ENCODE results near the gene RLIM.

Gene RLIM

GRCh38 chrX:74536152-74536831, 78.1 kb downstream of the RLIM start:
- DNase-seq (ENCODE audit: low read depth in 3 of 3): no peak

- DNase-seq (ENCODE audit: low read depth in 3 of 3): peak in 1 of 3 experiments; percentile 12
Measured at GRCh38 chrX:74535408-74536151, 78.8 kb downstream of the RLIM start.
